Ascending aorta (tissue), 2 donors: ENCODE data around the gene TMEM169. TPM values are rescaled to one million over a fixed set of nuclear protein-coding genes. Genes with fewer than 3 reads are reported as not detected.

Source experiments
- DNase-seq, 2 donors: peaks; one replicate each; pipeline ENCODE4 v3.0.0-alpha.2; 2019; ENCODE audit warnings: low spot score in 2 of 2
- H3K27ac ChIP-seq, 2 donors: fragments of 200-600 bp; sonication (generic); one replicate each; pipeline ENCODE4 v1.5.1; 2016 to 2017; ENCODE audit warnings: mild to moderate bottlenecking in 1 of 2
- H3K27me3 ChIP-seq: fragments of 200-600 bp; sonication (generic); one replicate; pipeline ENCODE4 v1.5.1; 2017
- H3K36me3 ChIP-seq, 2 donors: fragments of 200-600 bp; sonication (generic); one replicate each; pipeline ENCODE4 v1.5.1; 2016
- H3K4me1 ChIP-seq, 2 donors: fragments of 200-600 bp; sonication (generic); one replicate each; pipeline ENCODE4 v1.5.1; 2016 to 2017; ENCODE audit warnings: mild to moderate bottlenecking in 1 of 2
- H3K4me3 ChIP-seq, 2 donors: fragments of 200-600 bp; sonication (generic); one replicate each; pipeline ENCODE4 v1.5.1; 2016 to 2017; ENCODE audit warnings: mild to moderate bottlenecking in 1 of 2
- H3K9me3 ChIP-seq, 2 donors: fragments of 200-600 bp; sonication (generic); one replicate each; pipeline ENCODE4 v1.5.1; 2016
- CTCF ChIP-seq, 3 experiments: fragments of 200-600 bp in 2 of 3; fragments of 450-650 bp in 1 of 3; sonication (generic) in 2 of 3; IDR thresholded peaks; one replicate each; pipeline ENCODE4 v1.5.1; 2016 to 2019; ENCODE audit warnings: antibody characterized with exemption in 3 of 3, mild to moderate bottlenecking in 1 of 3, moderate library complexity in 1 of 3
- intact Hi-C: fragments of 100-400 bp; cut with DNase I; formaldehyde crosslinking; loops from one replicate; pipeline ENCODE4 v1.15.1; 2023
- total RNA-seq: library from RNA; depleted of rRNA; stranded (reverse); fragments of >200 nt; gene quantifications from one replicate; pipeline ENCODE4 v1.1.0, GENCODE V29; 2016

The TMEM169 gene
- total RNA-seq, 1 donor from 2014 or later, result 7.3 TPM

DNA sequence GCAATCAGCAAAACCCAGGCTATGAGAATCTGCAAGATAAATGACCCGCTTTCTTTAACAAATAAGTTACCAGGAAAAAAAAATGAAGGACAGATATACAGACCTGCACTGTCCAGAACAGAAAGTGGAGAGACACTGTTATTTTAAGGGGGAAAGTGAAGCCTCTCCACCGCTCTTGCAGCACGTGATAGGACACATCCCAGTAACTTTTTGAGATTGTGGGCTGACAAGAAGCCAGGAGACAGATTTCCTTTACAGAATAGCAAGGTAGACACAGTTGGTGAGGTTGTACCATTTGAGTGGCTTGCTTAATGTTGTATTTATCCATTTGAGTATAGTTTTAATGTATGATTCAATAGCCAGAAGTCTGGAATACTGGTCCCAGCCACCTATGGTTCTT is 13.0 kb downstream of the TMEM169 start:
- Histone ChIP-seq H3K36me3 (no peaks in the 10 kb centered on the region), H3K9me3 (no peaks in the 10 kb centered on the region), H3K27ac (no peak overlapping the region), H3K27me3 (no peaks in the 10 kb centered on the region), H3K4me3 (no peak overlapping the region), H3K4me1 (no peaks in the 10 kb centered on the region)
- TF ChIP-seq CTCF (IDR thresholded peaks at IDR 0.05), result no peak
- intact Hi-C loops, result no loop called here
- no peak for DNase-seq

DNA sequence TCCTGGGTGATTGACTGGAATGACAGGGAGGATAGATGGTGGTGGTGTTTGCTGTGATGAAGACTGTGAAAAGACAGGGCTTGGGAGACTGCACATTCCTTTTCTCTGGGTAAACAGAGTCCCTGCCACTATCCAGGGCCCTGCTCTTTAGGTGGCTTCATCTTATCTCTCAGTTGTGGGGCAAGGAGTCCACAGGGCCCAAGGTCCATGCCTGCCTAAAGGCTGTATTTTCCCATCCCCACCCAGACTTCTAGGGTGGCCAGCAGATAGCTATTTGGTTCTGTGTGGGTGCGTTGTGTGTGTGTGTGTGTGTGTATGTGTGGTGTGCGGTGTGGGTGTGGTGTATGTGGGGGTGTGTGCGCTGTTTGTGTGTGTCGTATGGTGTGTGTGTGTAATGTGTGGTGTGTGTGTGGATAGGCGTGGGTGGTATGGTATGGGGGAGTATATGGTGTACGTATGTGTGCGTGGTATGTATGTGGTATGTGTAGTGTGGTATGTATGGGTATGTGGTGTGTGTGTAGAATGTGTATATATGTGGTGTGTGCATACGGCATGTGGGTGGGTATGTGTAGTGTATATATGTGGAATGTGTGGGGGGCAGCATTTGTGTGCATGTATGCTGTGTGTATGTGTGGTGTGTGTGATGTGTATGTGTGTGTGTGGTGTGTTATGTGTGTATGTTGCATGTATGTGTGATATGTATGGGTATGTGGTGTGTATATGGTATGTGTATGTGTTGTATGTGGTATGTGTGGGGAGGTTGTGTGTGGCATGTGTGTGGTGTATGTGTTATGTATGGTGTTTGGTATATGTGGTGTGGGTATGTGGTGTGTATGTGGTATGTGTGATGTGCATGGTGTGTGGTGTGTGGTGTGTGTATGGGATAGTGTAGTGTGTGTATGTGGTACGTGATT is 17.0 kb downstream of the TMEM169 start:
- DNase-seq, result no peak
- no peak for TF ChIP-seq CTCF (IDR thresholded peaks at IDR 0.05)
- no peaks in the 10 kb centered on the region for H3K4me1 ChIP-seq
- no peak overlapping the region for H3K4me3 ChIP-seq
- intact Hi-C loops, result no loop called here
- no peaks in the 10 kb centered on the region for H3K9me3 ChIP-seq
- H3K27me3 ChIP-seq, result no peaks in the 10 kb centered on the region
- no peak overlapping the region for H3K27ac ChIP-seq
- H3K36me3 ChIP-seq, result no peaks in the 10 kb centered on the region

- H3K4me3 ChIP-seq, result no peak overlapping the region
- DNase-seq, result no peak
- no peaks in the 10 kb centered on the region for H3K9me3 ChIP-seq
- no peaks in the 10 kb centered on the region for H3K36me3 ChIP-seq
- H3K27ac ChIP-seq, result no peak overlapping the region
- no peaks in the 10 kb centered on the region for H3K27me3 ChIP-seq
- TF ChIP-seq CTCF (IDR thresholded peaks at IDR 0.05), result no peak
- intact Hi-C loops, result no loop called here
- H3K4me1 ChIP-seq, result no peaks in the 10 kb centered on the region
These were observed 19.4 kb downstream of the TMEM169 start for GRCh38 chr2:216101109-216101508.

- intact Hi-C loops, result no loop called here
- H3K27me3 ChIP-seq, result no peaks in the 10 kb centered on the region
- H3K36me3 ChIP-seq, result no peaks in the 10 kb centered on the region
- H3K4me3 ChIP-seq, result no peak overlapping the region
- H3K4me1 ChIP-seq, result no peaks in the 10 kb centered on the region
- H3K27ac ChIP-seq, result no peak overlapping the region
- no peaks in the 10 kb centered on the region for H3K9me3 ChIP-seq
- no peak for DNase-seq
- no peak for TF ChIP-seq CTCF (IDR thresholded peaks at IDR 0.05)
These were observed 21.5 kb downstream of the TMEM169 start for GRCh38 chr2:216103213-216103612.

DNA sequence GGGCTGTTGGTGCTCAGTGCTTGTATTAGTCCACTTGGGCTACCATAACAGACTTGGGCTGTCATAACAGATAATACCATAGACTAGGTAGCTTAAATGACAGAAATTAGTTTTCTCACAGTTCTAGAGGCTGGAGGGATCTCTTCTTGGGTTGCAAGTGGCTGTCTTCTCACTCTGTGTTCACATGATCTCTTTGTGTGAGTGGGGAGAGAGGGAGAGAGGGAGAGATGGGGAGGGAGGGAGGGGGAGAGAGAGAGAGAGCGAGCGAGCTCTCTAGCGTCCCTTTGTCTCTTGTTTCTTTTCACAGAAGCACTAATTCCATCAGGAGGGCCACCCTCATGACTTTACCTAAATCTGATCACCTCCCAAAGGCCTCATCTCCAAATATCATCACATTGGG is 23.0 kb downstream of the TMEM169 start:
- Histone ChIP-seq H3K27ac (no peak overlapping the region), H3K4me1 (no peaks in the 10 kb centered on the region), H3K27me3 (no peaks in the 10 kb centered on the region), H3K4me3 (no peak overlapping the region), H3K36me3 (no peaks in the 10 kb centered on the region), H3K9me3 (no peaks in the 10 kb centered on the region)
- intact Hi-C loops, result no loop called here
- no peak for DNase-seq
- TF ChIP-seq CTCF (IDR thresholded peaks at IDR 0.05), result no peak
